ENCODE data around the gene SLC44A4. TPM values are rescaled to one million over a fixed set of nuclear protein-coding genes. Genes with fewer than 3 reads are reported as not detected.

SLC44A4 gene
- total RNA-seq, 1 experiment from 2014 or later, result not detected

Other genes starting within 250 kb of the SLC44A4 start
- gene BAG6, start 226.3 kb downstream of the SLC44A4 start, total RNA-seq (2014; rRNA removed), result 180 and 219 TPM in 2 replicates
- 3.9 and 4.4 TPM in 2 replicates for gene APOM, start 223.1 kb downstream of the SLC44A4 start, total RNA-seq (2014; rRNA removed)
- gene C6orf47, start 218.2 kb downstream of the SLC44A4 start, total RNA-seq (2014; rRNA removed), result 30.0 and 31.3 TPM in 2 replicates
- gene GPANK1, start 214.0 kb downstream of the SLC44A4 start, total RNA-seq (2014; rRNA removed), result 28.5 and 31.2 TPM in 2 replicates
- gene CSNK2B, start 212.9 kb downstream of the SLC44A4 start, total RNA-seq (2014; rRNA removed), result 292 and 320 TPM in 2 replicates
- gene LY6G5B, start 209.0 kb downstream of the SLC44A4 start, total RNA-seq (2014; rRNA removed), result 2.4 and 4.0 TPM in 2 replicates
- 1.4 and 3.2 TPM in 2 replicates for gene LY6G5C, start 197.9 kb downstream of the SLC44A4 start, total RNA-seq (2014; rRNA removed)
- gene ABHD16A, start 175.7 kb downstream of the SLC44A4 start, total RNA-seq (2014; rRNA removed), result 45.8 and 50.5 TPM in 2 replicates
- gene LY6G6F, start 172.1 kb downstream of the SLC44A4 start, total RNA-seq (2014; rRNA removed), result not detected in 2 replicates
- not detected in 2 replicates for gene LY6G6D, start 163.6 kb downstream of the SLC44A4 start, total RNA-seq (2014; rRNA removed)
- gene LY6G6C, start 157.3 kb downstream of the SLC44A4 start, total RNA-seq (2014; rRNA removed), result 0.51 TPM in 1 of 2 replicates, not detected in the other
- not detected in 2 replicates for gene MPIG6B, start 155.6 kb downstream of the SLC44A4 start, total RNA-seq (2014; rRNA removed)
- 78.4 and 85.8 TPM in 2 replicates for gene DDAH2, start 149.7 kb downstream of the SLC44A4 start, total RNA-seq (2014; rRNA removed)
- 771 and 894 TPM in 2 replicates for gene CLIC1, start 142.5 kb downstream of the SLC44A4 start, total RNA-seq (2014; rRNA removed)
- 13.2 and 16.5 TPM in 2 replicates for gene MSH5, start 139.0 kb downstream of the SLC44A4 start, total RNA-seq (2014; rRNA removed)
- 1.5 and 2.7 TPM in 2 replicates for gene SAPCD1, start 116.3 kb downstream of the SLC44A4 start, total RNA-seq (2014; rRNA removed)
- not detected in 2 replicates for gene VWA7, start 101.7 kb downstream of the SLC44A4 start, total RNA-seq (2014; rRNA removed)
- 63.2 and 68.7 TPM in 2 replicates for gene VARS1, start 83.2 kb downstream of the SLC44A4 start, total RNA-seq (2014; rRNA removed)
- 78.7 and 88.2 TPM in 2 replicates for gene LSM2, start 72.0 kb downstream of the SLC44A4 start, total RNA-seq (2014; rRNA removed)
- 0.71 and 1.5 TPM in 2 replicates for gene HSPA1L, start 63.7 kb downstream of the SLC44A4 start, total RNA-seq (2014; rRNA removed)
- 98.9 and 101 TPM in 2 replicates for gene HSPA1A, start 63.5 kb downstream of the SLC44A4 start, total RNA-seq (2014; rRNA removed)
- 86.1 and 92.2 TPM in 2 replicates for gene HSPA1B, start 51.3 kb downstream of the SLC44A4 start, total RNA-seq (2014; rRNA removed)
- gene NEU1, start 16.2 kb downstream of the SLC44A4 start, total RNA-seq (2014; rRNA removed), result 43.9 and 57.2 TPM in 2 replicates
- 58.6 and 60.5 TPM in 2 replicates for gene EHMT2, start 18.7 kb upstream of the SLC44A4 start, total RNA-seq (2014; rRNA removed)
- 1.2 and 3.0 TPM in 2 replicates for gene ZBTB12, start 23.1 kb upstream of the SLC44A4 start, total RNA-seq (2014; rRNA removed)
- gene C2, start 48.7 kb upstream of the SLC44A4 start, total RNA-seq (2014; rRNA removed), result 0.86 and 1.2 TPM in 2 replicates
- gene CFB, start 67.1 kb upstream of the SLC44A4 start, total RNA-seq (2014; rRNA removed), result 1.1 and 1.4 TPM in 2 replicates
- 129 TPM in 2 replicates for gene NELFE, start 80.0 kb upstream of the SLC44A4 start, total RNA-seq (2014; rRNA removed)
- gene SKIC2, start 80.2 kb upstream of the SLC44A4 start, total RNA-seq (2014; rRNA removed), result 40.0 and 44.1 TPM in 2 replicates
- 19.1 and 19.5 TPM in 2 replicates for gene DXO, start 93.1 kb upstream of the SLC44A4 start, total RNA-seq (2014; rRNA removed)
- gene C4A, start 103.1 kb upstream of the SLC44A4 start, total RNA-seq (2014; rRNA removed), result 1.9 and 2.2 TPM in 2 replicates
- gene C4B, start 135.8 kb upstream of the SLC44A4 start, total RNA-seq (2014; rRNA removed), result 1.8 and 3.5 TPM in 2 replicates
- 0.13 TPM in 1 of 2 replicates, not detected in the other for gene CYP21A2, start 159.4 kb upstream of the SLC44A4 start, total RNA-seq (2014; rRNA removed)
- gene TNXB, start 230.3 kb upstream of the SLC44A4 start, total RNA-seq (2014; rRNA removed), result under 0.01 and 0.06 TPM in 2 replicates
- 29.8 and 34.7 TPM in 2 replicates for gene ATF6B, start 249.2 kb upstream of the SLC44A4 start, total RNA-seq (2014; rRNA removed)